ENCODE data around the gene UTP25. TPM values are rescaled to one million over a fixed set of nuclear protein-coding genes. Genes with fewer than 3 reads are reported as not detected.

Gene UTP25
- total RNA-seq, 2 experiments from 2014 or later, result 10.5 to 12.8 TPM

GRCh38 chr1:209784265-209785169, 43.3 kb upstream of the UTP25 start, which contains the start of gene C1orf74:
C1orf74 (minus strand) TSS chr1:209784559; CDS start chr1:209783634, 925 bp downstream.
- peak; percentile 98 for DNase-seq (ENCODE audit: low spot score)
- H3K36me3 ChIP-seq (ENCODE audit: insufficient read depth, low read length), result peaks cover 31% of the 10 kb centered on the region
- ChIA-PET CTCF (ENCODE audit: unreplicated experiment) (no interaction called here), POLR2A (interaction anchor here (0.6 to 2.4 kb wide), 8 partner anchors 9 to 468 kb away, joined by 3 to 21 read pairs (median 7); partner anchors contain the start of gene TRAF3IP3)
- intact Hi-C loops (cut with micrococcal nuclease; ENCODE audit: unreplicated experiment), result loop anchor here (1.0 to 5.0 kb wide), 2 partner anchors 28 to 43 kb away; partner anchors contain the start of genes TRAF3IP3 and UTP25
- peak within 1 kb of the TSS; percentile 95 for H3K4me2 ChIP-seq (ENCODE audit: low read length)
- H3K4me3 ChIP-seq (ENCODE audit: low read depth, low read length, poor library complexity, severe bottlenecking), result peak within 1 kb of the TSS; percentile 93
- H3K9me3 ChIP-seq (ENCODE audit: low read length), result peaks cover 5% of the 10 kb centered on the region; the same call in 1 of the 2 replicates
- TF ChIP-seq CTCF (conservative IDR thresholded peaks at IDR 0.05; ENCODE audit: low read length), result peak; percentile 37; the same call in 1 of the 2 replicates
- no peak for TF ChIP-seq EZH2phosphoT487 (IDR thresholded peaks at IDR 0.05; ENCODE audit: borderline replicate concordance, low read depth, low read length)
- H3K4me1 ChIP-seq (ENCODE audit: insufficient read depth, low read length, poor library complexity, severe bottlenecking), result peaks cover 15% of the 10 kb centered on the region
- no peaks in the 10 kb centered on the region for H3K9me2 ChIP-seq (ENCODE audit: insufficient read depth, low read length)
- TSS peak; percentile 91 for BruUV-seq (replicated peaks)
- H3K79me2 ChIP-seq (ENCODE audit: insufficient read depth, low read depth, low read length), result peaks cover 8% of the 10 kb centered on the region; the same call in 1 of the 2 replicates
- peak within 1 kb of the TSS; percentile 100 for H2AFZ ChIP-seq (ENCODE audit: low read length)
- peak within 1 kb of the TSS; percentile 52 for H3K27ac ChIP-seq (ENCODE audit: low read depth, low read length, poor library complexity, severe bottlenecking)
- no peaks in the 10 kb centered on the region for H4K20me1 ChIP-seq (ENCODE audit: insufficient read depth, low read length)

GRCh38 chr1:209785592-209785991, 42.2 kb upstream of the UTP25 start:
- peaks cover 15% of the 10 kb centered on the region for H3K4me1 ChIP-seq (ENCODE audit: insufficient read depth, low read length, poor library complexity, severe bottlenecking)
- H2AFZ ChIP-seq (ENCODE audit: low read length), result peak overlapping the region; percentile 100; the same call in 1 of the 2 replicates
- TF ChIP-seq EZH2phosphoT487 (IDR thresholded peaks at IDR 0.05; ENCODE audit: borderline replicate concordance, low read depth, low read length) (no peak), CTCF (conservative IDR thresholded peaks at IDR 0.05; ENCODE audit: low read length) (no peak)
- DNase-seq (ENCODE audit: low spot score), result no peak
- BruUV-seq (replicated peaks), result no TSS peak
- peaks cover 5% of the 10 kb centered on the region; the same call in 1 of the 2 replicates for H3K9me3 ChIP-seq (ENCODE audit: low read length)
- ChIA-PET CTCF (ENCODE audit: unreplicated experiment) (no interaction called here), POLR2A (interaction anchor here (0.6 to 2.9 kb wide), 5 partner anchors 8 to 156 kb away, joined by 3 to 11 read pairs (median 4); partner anchors contain the start of gene TRAF3IP3)
- H3K4me2 ChIP-seq (ENCODE audit: low read length), result no peak overlapping the region
- intact Hi-C loops (cut with micrococcal nuclease; ENCODE audit: unreplicated experiment), result no loop called here
- H4K20me1 ChIP-seq (ENCODE audit: insufficient read depth, low read length), result no peaks in the 10 kb centered on the region
- H3K9me2 ChIP-seq (ENCODE audit: insufficient read depth, low read length), result no peaks in the 10 kb centered on the region
- H3K4me3 ChIP-seq (ENCODE audit: low read depth, low read length, poor library complexity, severe bottlenecking), result no peak overlapping the region
- peaks cover 8% of the 10 kb centered on the region; the same call in 1 of the 2 replicates for H3K79me2 ChIP-seq (ENCODE audit: insufficient read depth, low read depth, low read length)
- no peak overlapping the region for H3K27ac ChIP-seq (ENCODE audit: low read depth, low read length, poor library complexity, severe bottlenecking)
- peaks cover 22% of the 10 kb centered on the region for H3K36me3 ChIP-seq (ENCODE audit: insufficient read depth, low read length)
